ENCODE measurements around the gene RAB35.

GRCh38 chr12:120110550-120111501, 5.7 kb downstream of the RAB35 start:
- TF ChIP-seq, protein P1, sequence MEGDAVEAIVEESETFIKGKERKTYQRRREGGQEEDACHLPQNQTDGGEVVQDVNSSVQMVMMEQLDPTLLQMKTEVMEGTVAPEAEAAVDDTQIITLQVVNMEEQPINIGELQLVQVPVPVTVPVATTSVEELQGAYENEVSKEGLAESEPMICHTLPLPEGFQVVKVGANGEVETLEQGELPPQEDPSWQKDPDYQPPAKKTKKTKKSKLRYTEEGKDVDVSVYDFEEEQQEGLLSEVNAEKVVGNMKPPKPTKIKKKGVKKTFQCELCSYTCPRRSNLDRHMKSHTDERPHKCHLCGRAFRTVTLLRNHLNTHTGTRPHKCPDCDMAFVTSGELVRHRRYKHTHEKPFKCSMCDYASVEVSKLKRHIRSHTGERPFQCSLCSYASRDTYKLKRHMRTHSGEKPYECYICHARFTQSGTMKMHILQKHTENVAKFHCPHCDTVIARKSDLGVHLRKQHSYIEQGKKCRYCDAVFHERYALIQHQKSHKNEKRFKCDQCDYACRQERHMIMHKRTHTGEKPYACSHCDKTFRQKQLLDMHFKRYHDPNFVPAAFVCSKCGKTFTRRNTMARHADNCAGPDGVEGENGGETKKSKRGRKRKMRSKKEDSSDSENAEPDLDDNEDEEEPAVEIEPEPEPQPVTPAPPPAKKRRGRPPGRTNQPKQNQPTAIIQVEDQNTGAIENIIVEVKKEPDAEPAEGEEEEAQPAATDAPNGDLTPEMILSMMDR (conservative IDR thresholded peaks at IDR 0.05; ENCODE audit: low read depth, low read length), result no peak
- no peak for TF ChIP-seq EZH2 (IDR thresholded peaks at IDR 0.05; ENCODE audit: borderline replicate concordance, low read depth, low read length, poor library complexity, severe bottlenecking)

Data from A673 (cell line).